ENCODE measurements around the gene GAD1. TPM values are rescaled to one million over a fixed set of nuclear protein-coding genes. Genes with fewer than 3 reads are reported as not detected.

Gene GAD1
- total RNA-seq, 4 donors from 2014 or later = not detected

DNA sequence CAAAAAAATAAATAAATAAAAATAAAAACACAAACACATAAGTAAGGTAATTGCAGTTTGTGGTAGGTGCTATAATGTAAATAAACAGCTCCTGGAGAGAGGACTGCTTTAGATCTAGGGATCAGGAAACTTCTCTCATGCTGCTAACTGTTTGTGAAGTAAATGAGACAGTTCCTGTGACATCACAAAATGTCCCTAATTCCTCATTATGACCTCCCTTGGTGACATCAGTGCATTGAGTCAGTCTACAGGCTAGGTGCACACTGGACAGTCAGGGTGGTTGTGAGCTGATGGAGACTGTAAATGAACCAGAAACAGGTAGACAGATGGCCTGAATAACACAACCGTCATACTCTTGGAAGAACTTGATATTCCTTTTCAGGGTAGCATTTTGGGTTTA is 33.1 kb upstream of the GAD1 start:
- Histone ChIP-seq H3K4me3 (no peak overlapping the region), H3K27me3 (no peaks in the 10 kb centered on the region), H3K36me3 (no peaks in the 10 kb centered on the region), H3K27ac (replicated peaks in 1 of 4) (no peak overlapping the region), H3K9me3 (no peaks in the 10 kb centered on the region), H3K4me1 (no peaks in the 10 kb centered on the region)
- no peak for TF ChIP-seq POLR2AphosphoS5 (IDR thresholded peaks at IDR 0.05)
- TF ChIP-seq, protein P1, sequence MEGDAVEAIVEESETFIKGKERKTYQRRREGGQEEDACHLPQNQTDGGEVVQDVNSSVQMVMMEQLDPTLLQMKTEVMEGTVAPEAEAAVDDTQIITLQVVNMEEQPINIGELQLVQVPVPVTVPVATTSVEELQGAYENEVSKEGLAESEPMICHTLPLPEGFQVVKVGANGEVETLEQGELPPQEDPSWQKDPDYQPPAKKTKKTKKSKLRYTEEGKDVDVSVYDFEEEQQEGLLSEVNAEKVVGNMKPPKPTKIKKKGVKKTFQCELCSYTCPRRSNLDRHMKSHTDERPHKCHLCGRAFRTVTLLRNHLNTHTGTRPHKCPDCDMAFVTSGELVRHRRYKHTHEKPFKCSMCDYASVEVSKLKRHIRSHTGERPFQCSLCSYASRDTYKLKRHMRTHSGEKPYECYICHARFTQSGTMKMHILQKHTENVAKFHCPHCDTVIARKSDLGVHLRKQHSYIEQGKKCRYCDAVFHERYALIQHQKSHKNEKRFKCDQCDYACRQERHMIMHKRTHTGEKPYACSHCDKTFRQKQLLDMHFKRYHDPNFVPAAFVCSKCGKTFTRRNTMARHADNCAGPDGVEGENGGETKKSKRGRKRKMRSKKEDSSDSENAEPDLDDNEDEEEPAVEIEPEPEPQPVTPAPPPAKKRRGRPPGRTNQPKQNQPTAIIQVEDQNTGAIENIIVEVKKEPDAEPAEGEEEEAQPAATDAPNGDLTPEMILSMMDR (IDR thresholded peaks at IDR 0.05) = no peak
- TF ChIP-seq EP300 (IDR thresholded peaks at IDR 0.05) = no peak
- no peak for TF ChIP-seq POLR2A (IDR thresholded peaks at IDR 0.05; ENCODE audit: low read depth)
- WGBS = 90% methylated on average over 1 of the region's 1 CpG
- DNase-seq (ENCODE audit: extremely low spot score) = no peak
- intact Hi-C loops (cut with DNase I) = no loop called here

DNA sequence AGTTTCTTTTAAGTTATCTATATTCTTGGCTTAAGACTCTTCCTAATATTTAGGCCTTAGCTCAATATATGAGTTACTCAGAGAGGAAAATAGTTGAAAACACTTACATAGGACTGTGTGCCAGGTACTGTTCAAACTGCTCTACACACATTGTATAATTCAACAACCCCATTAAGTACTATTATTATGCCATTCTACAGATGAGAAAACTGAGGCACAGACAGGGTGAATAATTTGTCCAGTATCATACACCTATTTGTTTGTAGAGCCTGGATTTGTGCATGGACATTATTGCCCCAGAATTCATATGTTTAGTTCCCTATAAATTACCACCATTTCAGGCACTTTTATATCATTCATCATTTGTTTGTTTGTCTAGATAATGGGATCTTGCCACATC is 17.7 kb upstream of the GAD1 start:
- H3K9me3 ChIP-seq = no peaks in the 10 kb centered on the region
- no peaks in the 10 kb centered on the region for H3K36me3 ChIP-seq
- H3K4me1 ChIP-seq = no peaks in the 10 kb centered on the region
- H3K27ac ChIP-seq (replicated peaks in 1 of 4) = no peak overlapping the region
- H3K27me3 ChIP-seq = no peaks in the 10 kb centered on the region
- no peak overlapping the region for H3K4me3 ChIP-seq
- DNase-seq (ENCODE audit: extremely low spot score) = no peak
- TF ChIP-seq, protein P1 (IDR thresholded peaks at IDR 0.05) = no peak
- TF ChIP-seq POLR2AphosphoS5 (IDR thresholded peaks at IDR 0.05) (no peak), EP300 (IDR thresholded peaks at IDR 0.05) (no peak), POLR2A (IDR thresholded peaks at IDR 0.05; ENCODE audit: low read depth) (no peak)
- intact Hi-C loops (cut with DNase I) = no loop called here

DNA sequence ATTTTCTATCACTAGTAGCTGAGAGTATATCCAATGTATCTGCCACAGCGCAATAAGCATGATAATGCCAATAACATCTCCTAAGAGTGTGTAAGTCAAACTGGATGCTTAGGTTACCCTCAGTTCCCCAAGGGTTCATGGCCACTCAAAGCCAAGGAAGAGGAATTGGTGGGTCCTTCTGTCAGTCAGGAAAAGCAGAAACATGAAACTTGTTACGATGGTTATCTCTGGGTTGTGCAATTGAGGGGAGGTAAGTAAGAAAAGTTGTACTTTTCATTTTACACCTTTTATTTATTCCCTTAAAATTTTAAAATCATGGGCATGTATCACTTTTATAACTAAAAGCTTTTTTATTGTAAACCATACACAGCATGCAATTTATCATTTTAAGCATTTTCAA is 10.1 kb upstream of the GAD1 start:
- Histone ChIP-seq H3K27ac (replicated peaks in 1 of 4) (no peak overlapping the region), H3K36me3 (no peaks in the 10 kb centered on the region), H3K4me1 (no peaks in the 10 kb centered on the region), H3K27me3 (no peaks in the 10 kb centered on the region), H3K4me3 (no peak overlapping the region), H3K9me3 (no peaks in the 10 kb centered on the region)
- DNase-seq (ENCODE audit: extremely low spot score) = no peak
- WGBS = 91% methylated on average over 2 of the region's 2 CpGs
- intact Hi-C loops (cut with DNase I) = no loop called here
- TF ChIP-seq POLR2A (IDR thresholded peaks at IDR 0.05; ENCODE audit: low read depth) (no peak), EP300 (IDR thresholded peaks at IDR 0.05) (no peak), POLR2AphosphoS5 (IDR thresholded peaks at IDR 0.05) (no peak)
- TF ChIP-seq, protein P1 (IDR thresholded peaks at IDR 0.05) = no peak

DNA sequence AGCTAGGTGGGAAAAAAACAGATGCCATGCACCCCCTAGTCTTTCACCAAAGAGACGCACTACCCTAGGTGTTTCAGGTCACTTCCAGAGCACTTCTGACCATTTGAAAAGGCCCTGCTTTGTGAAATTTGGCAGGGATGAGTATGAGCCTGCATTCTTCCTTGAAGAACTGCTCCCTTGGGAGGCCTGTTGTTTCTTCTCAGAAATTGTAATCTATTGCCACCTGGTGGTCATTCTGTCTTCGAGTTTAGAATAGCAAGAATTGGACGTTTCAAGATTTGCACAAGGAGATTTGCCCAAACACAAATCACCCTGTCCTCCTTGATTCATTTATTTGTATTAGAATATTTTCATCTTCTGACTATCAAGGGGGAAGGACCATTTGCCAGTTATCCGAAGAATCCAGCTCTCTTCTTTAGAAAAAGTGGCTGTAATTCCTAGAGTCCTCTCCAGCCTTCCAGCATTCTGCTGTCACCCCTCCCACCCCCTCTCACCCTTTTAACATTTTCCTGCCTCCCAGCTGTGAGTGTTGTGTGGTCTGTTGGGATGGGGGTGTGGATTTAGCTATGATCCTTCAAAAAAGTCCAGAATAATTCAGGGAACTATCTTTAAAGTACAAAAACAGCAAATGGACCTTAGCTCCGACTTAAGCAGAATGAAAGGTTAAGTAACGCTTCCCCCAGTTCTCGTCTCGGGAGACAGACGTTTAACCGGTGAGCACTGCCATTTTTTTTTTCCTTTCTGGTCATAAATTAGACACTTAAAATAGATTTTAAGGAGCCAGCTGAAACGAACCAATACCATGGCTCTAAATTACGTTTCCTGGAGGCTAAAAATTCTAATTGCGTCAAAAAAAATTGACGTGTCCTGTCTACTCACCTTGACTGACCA is 3.7 kb upstream of the GAD1 start:
- no peak for DNase-seq (ENCODE audit: extremely low spot score)
- WGBS = 6% methylated on average over 14 of the region's 14 CpGs
- peaks cover 10 to 57% (median 47%) of the 10 kb centered on the region in 4 donors for H3K27me3 ChIP-seq
- TF ChIP-seq EP300 (IDR thresholded peaks at IDR 0.05) (no peak), POLR2A (IDR thresholded peaks at IDR 0.05; ENCODE audit: low read depth) (no peak), POLR2AphosphoS5 (IDR thresholded peaks at IDR 0.05) (no peak)
- TF ChIP-seq, protein P1 (IDR thresholded peaks at IDR 0.05) = peak; percentile 65 to 78 (median 78)
- peaks cover 36 to 46% (median 43%) of the 10 kb centered on the region in 4 donors for H3K4me1 ChIP-seq
- no peak overlapping the region for H3K27ac ChIP-seq (replicated peaks in 1 of 4)
- intact Hi-C loops (cut with DNase I) = loop anchor here (5.0 kb wide), 3 partner anchors 41 to 326 kb away; partner anchors contain the start of genes ERICH2 and SP5
- no peak overlapping the region for H3K4me3 ChIP-seq
- H3K9me3 ChIP-seq = no peaks in the 10 kb centered on the region
- no peaks in the 10 kb centered on the region for H3K36me3 ChIP-seq
